Measurements from ENCODE around the gene NCAM1.

GRCh38 chr11:113247966-113248365 is 286.7 kb downstream of the NCAM1 start:
- TF ChIP-seq CTCF (conservative IDR thresholded peaks at IDR 0.05) = no peak
- no peak for TF ChIP-seq ZFX (IDR thresholded peaks at IDR 0.05)
